ENCODE measurements around the gene ZNF236. TPM values are rescaled to one million over a fixed set of nuclear protein-coding genes. Genes with fewer than 3 reads are reported as not detected.

The ZNF236 gene
- total and polyA plus RNA-seq, 2 of the 8 experiments (the other 6 are each of a cell fraction or from before 2014, with no cell fraction given): 6.7 to 14.5 TPM

DNA sequence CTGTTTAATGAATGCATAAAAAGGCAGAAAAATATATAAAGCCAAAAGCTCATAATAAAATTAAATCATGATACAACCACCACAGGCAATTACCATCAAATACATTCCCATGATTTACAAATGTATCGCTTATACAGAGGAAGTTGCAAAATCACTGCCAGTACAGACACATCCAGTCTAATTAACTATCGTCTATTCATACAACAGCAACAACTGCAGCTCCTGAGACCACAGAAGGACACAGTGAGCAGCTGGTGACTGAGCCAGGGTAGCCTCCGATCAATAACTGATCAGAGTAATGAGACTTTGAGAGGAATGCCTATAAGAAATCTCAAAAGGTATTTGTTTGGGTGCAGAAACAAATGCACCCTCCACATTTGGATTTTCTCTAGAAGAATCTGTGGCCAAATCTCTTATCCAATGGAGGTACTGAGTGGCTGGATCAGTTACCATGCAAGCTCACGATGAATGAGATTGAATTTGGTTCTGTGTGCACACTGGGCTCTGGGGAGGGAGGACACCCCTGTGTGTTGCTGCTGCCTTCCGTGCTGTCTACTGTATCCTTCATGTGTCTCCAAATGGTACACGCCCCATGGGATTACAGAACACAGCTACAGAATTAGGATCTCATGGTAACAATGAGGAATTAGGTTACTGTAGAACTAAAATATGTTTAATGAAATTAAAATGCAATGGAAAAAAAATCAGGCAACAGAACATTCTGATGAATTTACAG is 190.6 kb downstream of the ZNF236 start (continued):
- TF ChIP-seq, protein P1, sequence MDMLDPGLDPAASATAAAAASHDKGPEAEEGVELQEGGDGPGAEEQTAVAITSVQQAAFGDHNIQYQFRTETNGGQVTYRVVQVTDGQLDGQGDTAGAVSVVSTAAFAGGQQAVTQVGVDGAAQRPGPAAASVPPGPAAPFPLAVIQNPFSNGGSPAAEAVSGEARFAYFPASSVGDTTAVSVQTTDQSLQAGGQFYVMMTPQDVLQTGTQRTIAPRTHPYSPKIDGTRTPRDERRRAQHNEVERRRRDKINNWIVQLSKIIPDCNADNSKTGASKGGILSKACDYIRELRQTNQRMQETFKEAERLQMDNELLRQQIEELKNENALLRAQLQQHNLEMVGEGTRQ (IDR thresholded peaks at IDR 0.05; ENCODE audit: low read length): no peak
- TF ChIP-seq SUZ12 (IDR thresholded peaks at IDR 0.05; ENCODE audit: low read length) (no peak), SP1 (IDR thresholded peaks at IDR 0.05; ENCODE audit: low read depth, low read length) (no peak), PHF8 (conservative IDR thresholded peaks at IDR 0.05; ENCODE audit: low read depth, low read length) (no peak), CHD2 (IDR thresholded peaks at IDR 0.05; ENCODE audit: low read length) (no peak), SP2 (IDR thresholded peaks at IDR 0.05; ENCODE audit: low read length) (no peak), JUND (IDR thresholded peaks at IDR 0.05; ENCODE audit: low read length) (no peak), TAF7 (optimal IDR thresholded peaks at IDR 0.05; ENCODE audit: borderline replicate concordance, low read depth, low read length) (no peak), NANOG (IDR thresholded peaks at IDR 0.05; ENCODE audit: insufficient read depth, low read depth, low read length, poor library complexity, severe bottlenecking) (no peak), BRCA1 (IDR thresholded peaks at IDR 0.05; ENCODE audit: low read depth, low read length) (no peak), TCF12 (IDR thresholded peaks at IDR 0.05; ENCODE audit: low read depth, low read length) (no peak), EP300 (IDR thresholded peaks at IDR 0.05; ENCODE audit: borderline replicate concordance in 1 of 2, low read depth in 2 of 2, low read length in 2 of 2) (no peak)

Measured in H1 (cell line).